Esophagus squamous epithelium (tissue), 5 donors: ENCODE results near the gene PIGU. TPM values are rescaled to one million over a fixed set of nuclear protein-coding genes. Genes with fewer than 3 reads are reported as not detected.

ENCODE experiments used
- DNase-seq: peaks from one replicate; lab custom pipeline; 2025; lab: John Stamatoyannopoulos, UW
- H3K27ac ChIP-seq, 4 donors: fragments of 200-600 bp; sonication (generic); one replicate each; pipeline ENCODE4 v1.5.1; 2016 to 2019; ENCODE audit warnings: mild to moderate bottlenecking in 1 of 4
- H3K27me3 ChIP-seq, 4 donors: fragments of 200-600 bp; sonication (generic); 1 replicate in 3 of 4; 2 replicates in 1 of 4; pipeline versions ENCODE4 v1.5.1 to v1.6.0; 2017 to 2021; ENCODE audit warnings: antibody characterized with exemption in 1 of 4
- H3K36me3 ChIP-seq, 3 donors: fragments of 200-600 bp; sonication (generic); one replicate each; pipeline ENCODE4 v1.5.1; 2016 to 2019
- H3K4me1 ChIP-seq, 3 donors: fragments of 200-600 bp; sonication (generic); one replicate each; pipeline ENCODE4 v1.5.1; 2017 to 2019
- H3K4me3 ChIP-seq, 4 donors: fragments of 200-600 bp; sonication (generic); 1 replicate in 3 of 4; 2 replicates in 1 of 4; pipeline ENCODE4 v1.5.1; 2016 to 2019; ENCODE audit warnings: mild to moderate bottlenecking in 2 of 4, moderate library complexity in 1 of 4
- H3K9me3 ChIP-seq, 3 donors: fragments of 200-600 bp; sonication (generic); one replicate each; pipeline ENCODE4 v1.5.1; 2016 to 2019
- CTCF ChIP-seq, 6 experiments: fragments of 450-650 bp in 4 of 6; fragments of 200-600 bp in 2 of 6; sonication (generic) in 2 of 6; IDR thresholded peaks; one replicate each; pipeline ENCODE4 v1.5.1; 2016 to 2019; ENCODE audit warnings: antibody characterized with exemption in 6 of 6, mild to moderate bottlenecking in 4 of 6, moderate library complexity in 4 of 6
- POLR2A ChIP-seq, 4 donors: fragments of 450-650 bp; IDR thresholded peaks; one replicate each; pipeline ENCODE4 v1.6.1; 2017; ENCODE audit warnings: antibody characterized with exemption in 4 of 4, mild to moderate bottlenecking in 4 of 4, moderate library complexity in 3 of 4
- WGBS, 2 donors: methylation state at CpG; one replicate each; pipeline ENCODE4 v1.1.5; 2018; 5-methylcytosine and 5-hydroxymethylcytosine counted together
- intact Hi-C: fragments of 100-400 bp; cut with DNase I; formaldehyde crosslinking; loops from one replicate; pipeline ENCODE4 v1.15.0; 2022
- total RNA-seq, 4 donors: library from RNA; depleted of rRNA; stranded (reverse); fragments of >200 nt; gene quantifications; one replicate each; pipeline ENCODE4 v1.1.0, GENCODE V29; 2016
- donor health status: DM: yes; HTN: yes; CAD: no.

The PIGU gene
- total RNA-seq, 4 donors from 2014 or later: 14.8 to 27.1 (median 17.6) TPM

GRCh38 chr20:34643928-34644327, 33.0 kb downstream of the PIGU start:
- no peak for TF ChIP-seq POLR2A (IDR thresholded peaks at IDR 0.05)
- TF ChIP-seq CTCF (IDR thresholded peaks at IDR 0.05): no peak
- DNase-seq: no peak
- Histone ChIP-seq H3K4me3 (no peak overlapping the region), H3K27me3 (no peaks in the 10 kb centered on the region), H3K36me3 (peaks cover 0 to 37% (median 0%) of the 10 kb centered on the region in 3 donors), H3K4me1 (no peaks in the 10 kb centered on the region), H3K27ac (peak overlapping the region in 1 of 4 donors; percentile 40), H3K9me3 (no peaks in the 10 kb centered on the region)
- intact Hi-C loops: no loop called here

GRCh38 chr20:34642009-34642408, 34.9 kb downstream of the PIGU start:
- no peaks in the 10 kb centered on the region for H3K27me3 ChIP-seq
- intact Hi-C loops: no loop called here
- peaks cover 0 to 11% (median 5%) of the 10 kb centered on the region in 3 donors for H3K4me1 ChIP-seq
- 83 to 90% methylated on average over 1 of the region's 1 CpG for WGBS, 2 donors
- TF ChIP-seq CTCF (IDR thresholded peaks at IDR 0.05): no peak
- no peak for TF ChIP-seq POLR2A (IDR thresholded peaks at IDR 0.05)
- no peak overlapping the region for H3K4me3 ChIP-seq
- no peak overlapping the region for H3K27ac ChIP-seq
- DNase-seq: no peak
- no peaks in the 10 kb centered on the region for H3K9me3 ChIP-seq
- H3K36me3 ChIP-seq: peaks cover 0 to 47% (median 0%) of the 10 kb centered on the region in 3 donors

- no peak for DNase-seq
- WGBS, 2 donors: 65 to 82% methylated on average over 2 of the region's 2 CpGs
- TF ChIP-seq POLR2A (IDR thresholded peaks at IDR 0.05): no peak
- TF ChIP-seq CTCF (IDR thresholded peaks at IDR 0.05): no peak
- Histone ChIP-seq H3K9me3 (no peaks in the 10 kb centered on the region), H3K36me3 (peaks cover 0 to 69% (median 0%) of the 10 kb centered on the region in 3 donors), H3K4me3 (no peak overlapping the region), H3K27me3 (no peaks in the 10 kb centered on the region), H3K27ac (no peak overlapping the region), H3K4me1 (peaks cover 0 to 22% (median 12%) of the 10 kb centered on the region in 3 donors)
- intact Hi-C loops: no loop called here
Observed at GRCh38 chr20:34639755-34640222, 37.1 kb downstream of the PIGU start.

GRCh38 chr20:34638532-34638931, 38.4 kb downstream of the PIGU start:
- Histone ChIP-seq H3K4me1 (peaks cover 0 to 22% (median 15%) of the 10 kb centered on the region in 3 donors), H3K9me3 (no peaks in the 10 kb centered on the region), H3K36me3 (peaks cover 0 to 78% (median 0%) of the 10 kb centered on the region in 3 donors), H3K27me3 (no peaks in the 10 kb centered on the region), H3K27ac (peak overlapping the region in 3 of 4 donors; percentile 56 to 71 (median 59)), H3K4me3 (no peak overlapping the region)
- WGBS, 2 donors: 71 to 79% methylated on average over 3 of the region's 3 CpGs
- DNase-seq: no peak
- TF ChIP-seq CTCF (IDR thresholded peaks at IDR 0.05) (no peak), POLR2A (IDR thresholded peaks at IDR 0.05) (no peak)
- intact Hi-C loops: no loop called here

GRCh38 chr20:34638039-34638292, 38.9 kb downstream of the PIGU start:
- TF ChIP-seq CTCF (IDR thresholded peaks at IDR 0.05): no peak
- no peak for TF ChIP-seq POLR2A (IDR thresholded peaks at IDR 0.05)
- Histone ChIP-seq H3K4me3 (no peak overlapping the region), H3K9me3 (no peaks in the 10 kb centered on the region), H3K36me3 (peaks cover 0 to 78% (median 0%) of the 10 kb centered on the region in 3 donors), H3K27ac (peak overlapping the region in 3 of 4 donors; percentile 56 to 71 (median 59)), H3K4me1 (peaks cover 0 to 22% (median 15%) of the 10 kb centered on the region in 3 donors), H3K27me3 (no peaks in the 10 kb centered on the region)
- intact Hi-C loops: no loop called here
- 87 to 90% methylated on average over 1 of the region's 1 CpG for WGBS, 2 donors
- no peak for DNase-seq
